ENCODE data around the gene MYCBP2. TPM values are rescaled to one million over a fixed set of nuclear protein-coding genes. Genes with fewer than 3 reads are reported as not detected.

Gene MYCBP2
- total RNA-seq, 1 donor from 2014 or later, result 42.2 TPM

DNA sequence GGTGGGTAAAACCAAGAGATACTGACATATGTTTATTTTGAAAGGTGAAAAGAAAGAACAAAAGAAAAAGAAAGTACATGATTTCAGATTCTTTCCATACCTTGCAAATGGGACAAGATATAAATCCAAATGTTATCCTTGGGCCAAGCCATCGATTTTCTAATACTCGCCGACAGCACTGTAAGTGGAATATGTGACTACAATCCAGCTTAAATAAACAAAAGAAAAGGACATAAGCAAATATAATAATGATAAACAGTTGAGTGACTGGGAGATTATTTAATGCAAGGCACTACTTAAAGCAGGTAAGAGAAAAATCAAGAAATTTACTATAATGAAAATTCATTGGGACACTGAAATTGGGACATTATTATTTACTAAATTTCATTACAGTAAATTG, 270.0 kb downstream of the MYCBP2 start:
- TF ChIP-seq, protein P1, sequence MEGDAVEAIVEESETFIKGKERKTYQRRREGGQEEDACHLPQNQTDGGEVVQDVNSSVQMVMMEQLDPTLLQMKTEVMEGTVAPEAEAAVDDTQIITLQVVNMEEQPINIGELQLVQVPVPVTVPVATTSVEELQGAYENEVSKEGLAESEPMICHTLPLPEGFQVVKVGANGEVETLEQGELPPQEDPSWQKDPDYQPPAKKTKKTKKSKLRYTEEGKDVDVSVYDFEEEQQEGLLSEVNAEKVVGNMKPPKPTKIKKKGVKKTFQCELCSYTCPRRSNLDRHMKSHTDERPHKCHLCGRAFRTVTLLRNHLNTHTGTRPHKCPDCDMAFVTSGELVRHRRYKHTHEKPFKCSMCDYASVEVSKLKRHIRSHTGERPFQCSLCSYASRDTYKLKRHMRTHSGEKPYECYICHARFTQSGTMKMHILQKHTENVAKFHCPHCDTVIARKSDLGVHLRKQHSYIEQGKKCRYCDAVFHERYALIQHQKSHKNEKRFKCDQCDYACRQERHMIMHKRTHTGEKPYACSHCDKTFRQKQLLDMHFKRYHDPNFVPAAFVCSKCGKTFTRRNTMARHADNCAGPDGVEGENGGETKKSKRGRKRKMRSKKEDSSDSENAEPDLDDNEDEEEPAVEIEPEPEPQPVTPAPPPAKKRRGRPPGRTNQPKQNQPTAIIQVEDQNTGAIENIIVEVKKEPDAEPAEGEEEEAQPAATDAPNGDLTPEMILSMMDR (IDR thresholded peaks at IDR 0.05; ENCODE audit: borderline replicate concordance), result no peak
- H3K4me1 ChIP-seq, result no peaks in the 10 kb centered on the region
- DNase-seq, result no peak
- H3K27ac ChIP-seq (replicated peaks), result no peak overlapping the region
- H3K4me3 ChIP-seq, result no peak overlapping the region
- intact Hi-C loops (cut with micrococcal nuclease), result no loop called here
- H3K36me3 ChIP-seq, result peaks cover 84% of the 10 kb centered on the region
- no peaks in the 10 kb centered on the region for H3K27me3 ChIP-seq (ENCODE audit: low read depth)
- no peaks in the 10 kb centered on the region for H3K9me3 ChIP-seq (replicated peaks)

DNA sequence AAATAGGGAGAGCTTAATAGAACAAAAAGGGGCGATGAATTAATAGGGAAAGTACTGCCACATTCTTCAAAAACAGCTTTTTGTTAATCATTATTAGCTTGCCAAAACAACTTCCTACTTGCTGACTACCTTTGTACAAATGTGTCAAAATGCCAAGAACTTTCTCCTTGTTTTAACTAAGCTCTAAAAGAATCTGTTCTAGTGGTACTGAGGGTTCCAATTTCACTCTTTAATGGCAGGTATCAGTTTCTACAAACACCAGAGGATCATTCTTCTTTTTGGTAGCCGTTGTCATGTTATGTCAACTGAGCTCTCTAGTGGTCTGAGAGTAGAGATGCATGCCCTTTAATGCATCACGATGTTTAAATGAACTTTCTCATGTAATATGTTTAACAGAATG, 270.5 kb downstream of the MYCBP2 start:
- DNase-seq, result no peak
- H3K27me3 ChIP-seq (ENCODE audit: low read depth), result no peaks in the 10 kb centered on the region
- H3K4me3 ChIP-seq, result no peak overlapping the region
- H3K27ac ChIP-seq (replicated peaks), result no peak overlapping the region
- intact Hi-C loops (cut with micrococcal nuclease), result no loop called here
- H3K4me1 ChIP-seq, result no peaks in the 10 kb centered on the region
- TF ChIP-seq, protein P1 (IDR thresholded peaks at IDR 0.05; ENCODE audit: borderline replicate concordance), result no peak
- H3K36me3 ChIP-seq, result peaks cover 83% of the 10 kb centered on the region
- no peaks in the 10 kb centered on the region for H3K9me3 ChIP-seq (replicated peaks)

DNA sequence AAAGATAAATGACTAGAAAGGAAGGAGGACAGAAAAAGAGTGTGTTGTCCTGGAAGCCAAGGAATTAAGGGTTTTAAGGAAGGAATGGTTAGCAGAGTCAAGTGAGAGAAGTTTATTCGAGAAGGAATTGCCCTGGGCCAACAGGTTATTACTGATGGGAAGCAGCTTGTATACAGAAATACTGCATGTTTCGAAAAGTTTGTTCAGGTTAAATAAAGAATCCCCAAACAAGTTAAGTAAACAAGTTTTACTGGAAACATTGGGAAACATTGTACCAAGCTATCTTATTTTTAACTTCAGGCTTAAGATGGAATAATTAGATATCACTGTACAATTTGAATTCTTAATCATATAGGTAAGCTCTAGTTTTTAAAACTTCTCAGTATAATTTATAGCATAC, 271.7 kb downstream of the MYCBP2 start:
- Histone ChIP-seq H3K4me1 (no peaks in the 10 kb centered on the region), H3K9me3 (replicated peaks) (no peaks in the 10 kb centered on the region), H3K4me3 (no peak overlapping the region), H3K27me3 (ENCODE audit: low read depth) (no peaks in the 10 kb centered on the region), H3K36me3 (peaks cover 82% of the 10 kb centered on the region), H3K27ac (replicated peaks) (no peak overlapping the region)
- intact Hi-C loops (cut with micrococcal nuclease), result no loop called here
- DNase-seq, result no peak
- TF ChIP-seq, protein P1 (IDR thresholded peaks at IDR 0.05; ENCODE audit: borderline replicate concordance), result no peak

DNA sequence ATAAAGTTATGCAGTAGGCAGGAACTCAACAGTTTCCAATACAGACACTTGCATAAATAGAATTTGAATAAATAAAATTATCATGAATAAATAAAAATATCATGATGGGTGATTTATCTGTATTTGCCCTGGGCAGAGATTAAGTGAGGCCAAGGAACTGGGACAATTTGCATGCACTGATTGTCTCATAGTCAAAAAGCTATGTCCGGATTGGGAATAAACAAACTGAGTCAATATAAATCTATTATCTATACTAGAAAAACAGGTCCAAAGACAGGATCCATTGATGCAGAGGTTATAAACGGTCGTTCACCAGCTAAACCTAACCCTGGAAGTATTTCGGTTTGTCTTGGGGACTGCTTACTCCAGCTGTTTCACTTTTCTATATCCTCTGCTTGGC, 273.7 kb downstream of the MYCBP2 start:
- no peaks in the 10 kb centered on the region for H3K9me3 ChIP-seq (replicated peaks)
- H3K36me3 ChIP-seq, result peaks cover 89% of the 10 kb centered on the region
- DNase-seq, result no peak
- intact Hi-C loops (cut with micrococcal nuclease), result no loop called here
- H3K27me3 ChIP-seq (ENCODE audit: low read depth), result no peaks in the 10 kb centered on the region
- no peaks in the 10 kb centered on the region for H3K4me1 ChIP-seq
- H3K27ac ChIP-seq (replicated peaks), result no peak overlapping the region
- H3K4me3 ChIP-seq, result no peak overlapping the region
- TF ChIP-seq, protein P1 (IDR thresholded peaks at IDR 0.05; ENCODE audit: borderline replicate concordance), result no peak

DNA sequence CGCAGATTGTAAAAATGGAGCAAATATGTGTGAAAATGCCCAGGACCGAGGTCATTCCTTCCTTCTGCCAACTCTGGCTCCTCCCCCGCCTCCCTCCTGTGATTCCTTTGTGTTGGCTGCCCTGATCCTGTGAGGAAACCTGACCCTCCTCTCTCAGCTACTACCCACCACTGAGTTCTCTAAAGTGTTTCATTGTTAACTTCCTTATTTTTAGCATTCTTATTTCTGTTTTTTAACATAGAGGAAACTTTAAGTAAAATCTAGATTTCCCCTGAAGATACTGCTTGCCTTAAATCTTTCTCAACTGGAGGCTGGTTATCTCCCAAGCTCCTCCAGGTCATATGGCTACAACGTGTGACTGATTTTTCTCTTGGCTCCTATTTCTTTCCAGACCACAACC, 278.2 kb downstream of the MYCBP2 start:
- Histone ChIP-seq H3K9me3 (replicated peaks) (no peaks in the 10 kb centered on the region), H3K4me1 (no peaks in the 10 kb centered on the region), H3K27ac (replicated peaks) (no peak overlapping the region), H3K27me3 (ENCODE audit: low read depth) (no peaks in the 10 kb centered on the region), H3K4me3 (no peak overlapping the region), H3K36me3 (peaks cover 84% of the 10 kb centered on the region)
- intact Hi-C loops (cut with micrococcal nuclease), result no loop called here
- TF ChIP-seq, protein P1 (IDR thresholded peaks at IDR 0.05; ENCODE audit: borderline replicate concordance), result no peak
- no peak for DNase-seq
